GM19240 (cell line): Measurements from ENCODE around the gene GFM1.
"Not testable (repeated sequence)": the region's sequence is repeated elsewhere in the genome, so short reads cannot be mapped to it uniquely, and the experiment has no call there.

Source experiments
- DNase-seq: peaks from one replicate; pipeline ENCODE4 v3.0.0; 2011; ENCODE audit warnings: low spot score; ENCODE audit not compliant: insufficient read length

Gene GFM1

GRCh38 chr3:158672215-158673176 is 28.2 kb downstream of the GFM1 start, which contains the start of gene LXN:
TSS of gene LXN (minus strand) at chr3:158672648. CDS start at chr3:158672478, 170 bp downstream.
- DNase-seq = peak; percentile 68

GRCh38 chr3:158678687-158679086 is 34.4 kb downstream of the GFM1 start:
- DNase-seq = no peak

- no peak for DNase-seq
Measured at GRCh38 chr3:158679547-158680000, 35.2 kb downstream of the GFM1 start.

GRCh38 chr3:158680861-158681260 is 36.5 kb downstream of the GFM1 start:
- no peak for DNase-seq

- no peak for DNase-seq
Measured at GRCh38 chr3:158683230-158683962, 39.1 kb downstream of the GFM1 start.

- DNase-seq = no peak
Measured at GRCh38 chr3:158685159-158685558, 40.8 kb downstream of the GFM1 start.

- not testable (repeated sequence) for DNase-seq
Measured at GRCh38 chr3:158693866-158694456, 49.6 kb downstream of the GFM1 start.

- no peak for DNase-seq
Measured at GRCh38 chr3:158696618-158697017, 52.3 kb downstream of the GFM1 start.

- no peak for DNase-seq
Measured at GRCh38 chr3:158700559-158700958, 56.2 kb downstream of the GFM1 start.

- no peak for DNase-seq
Measured at GRCh38 chr3:158701420-158702065, 57.2 kb downstream of the GFM1 start.

- DNase-seq = no peak
Measured at GRCh38 chr3:158702815-158703481, 58.6 kb downstream of the GFM1 start.

- DNase-seq = no peak
Measured at GRCh38 chr3:158703566-158703965, 59.2 kb downstream of the GFM1 start.

- DNase-seq = no peak
Measured at GRCh38 chr3:158709666-158710083, 65.3 kb downstream of the GFM1 start.

- no peak for DNase-seq
Measured at GRCh38 chr3:158710601-158711000, 66.3 kb downstream of the GFM1 start.

- DNase-seq = no peak
Measured at GRCh38 chr3:158711886-158712285, 67.6 kb downstream of the GFM1 start.

GRCh38 chr3:158712443-158712842 is 68.1 kb downstream of the GFM1 start:
- no peak for DNase-seq

GRCh38 chr3:158713094-158713499 is 68.8 kb downstream of the GFM1 start:
- DNase-seq = no peak

GRCh38 chr3:158717576-158717975 is 73.2 kb downstream of the GFM1 start:
- no peak for DNase-seq

- no peak for DNase-seq
Measured at GRCh38 chr3:158718490-158719170, 74.3 kb downstream of the GFM1 start.

GRCh38 chr3:158722108-158722507 is 77.8 kb downstream of the GFM1 start:
- DNase-seq = no peak
